GM12878 (cell line): ENCODE results near the gene PI4K2A. TPM values are rescaled to one million over a fixed set of nuclear protein-coding genes. Genes with fewer than 3 reads are reported as not detected.

Experiments used
- ATAC-seq: fragments of 200-7000 bp; cut with Tn5 transposase; 3 replicates; pipeline ENCODE4 v1.9.1; 2020; ENCODE audit warnings: mild to moderate bottlenecking, moderate library complexity
- BruUV-seq: library from RNA; stranded (reverse); fragments of 400-500 nt; replicated peaks from 2 replicates; lab custom pipeline; 2021; lab: Mats Ljungman, UMichigan
- CTCF ChIA-PET: fragments of 300-600 bp; sonication (Branson Sonifier 250); formaldehyde crosslinking; extraction: SDS; loops from one replicate; lab custom pipeline; 2021; ENCODE audit warnings: inconsistent platforms; lab: Yijun Ruan, JAX
- POLR2A ChIA-PET: fragments of 350-600 bp; formaldehyde crosslinking; extraction: SDS; loops from one replicate; lab custom pipeline; 2021; ENCODE audit warnings: inconsistent platforms; lab: Charles Lee
- RAD21 ChIA-PET: fragments of 300-600 bp; sonication (Branson Sonifier 250); formaldehyde crosslinking; loops from one replicate; lab custom pipeline; 2023; ENCODE audit warnings: antibody characterized with exemption; ENCODE audit not compliant: unreplicated experiment; lab: Charles Lee
- SMC1A ChIA-PET: fragments of 300-600 bp; sonication (Branson Sonifier 250); formaldehyde crosslinking; loops from one replicate; lab custom pipeline; 2023; ENCODE audit not compliant: unreplicated experiment, uncharacterized antibody; lab: Charles Lee
- DNase-seq: peaks from one replicate; pipeline ENCODE4 v3.0.0-alpha.2; 2011; ENCODE audit warnings: low read depth, low spot score
- FAIRE-seq: peaks from 3 replicates; lab custom pipeline; 2011; peaks lifted over from hg19 to GRCh38; lab: Jason Lieb, UNC
- H2AFZ ChIP-seq: 2 replicates; pipeline ENCODE4 v1.6.0; 2011; ENCODE audit warnings: low read depth, low read length, control low read depth; ENCODE audit not compliant: control insufficient read depth
- H3K27ac ChIP-seq: 2 replicates; pipeline ENCODE4 v1.5.1; 2011; ENCODE audit warnings: control low read depth; ENCODE audit not compliant: control insufficient read depth, insufficient read depth
- H3K27me3 ChIP-seq, 2 experiments: replicated peaks in 1 of 2; 2 replicates each; pipeline versions ENCODE4 v1.6.0 to v1.6.1; 2011; ENCODE audit warnings: low read length in 1 of 2; ENCODE audit not compliant: control insufficient read depth in 2 of 2, insufficient read depth in 2 of 2
- H3K36me3 ChIP-seq, 2 experiments: 2 replicates each; pipeline ENCODE4 v1.5.1; 2011; ENCODE audit warnings: low read length in 1 of 2; ENCODE audit not compliant: control insufficient read depth in 2 of 2, insufficient read depth in 2 of 2
- H3K4me1 ChIP-seq: 2 replicates; pipeline ENCODE4 v1.6.1; 2011; ENCODE audit warnings: mild to moderate bottlenecking, low read length, moderate library complexity, mixed read lengths; ENCODE audit not compliant: control insufficient read depth, insufficient read depth
- H3K4me2 ChIP-seq: 2 replicates; pipeline ENCODE4 v1.6.0; 2011; ENCODE audit warnings: control low read depth; ENCODE audit not compliant: control insufficient read depth, insufficient read depth
- H3K4me3 ChIP-seq: fragments of 200-600 bp; sonication (generic); 2 replicates; pipeline ENCODE4 v1.5.1; 2016
- H3K79me2 ChIP-seq: 2 replicates; pipeline ENCODE4 v1.6.0; 2011; ENCODE audit warnings: low read length; ENCODE audit not compliant: control insufficient read depth, insufficient read depth
- H3K9ac ChIP-seq: 2 replicates; pipeline ENCODE4 v1.8.0; 2011; ENCODE audit warnings: low read length, control low read depth, mixed read lengths; ENCODE audit not compliant: control insufficient read depth, insufficient read depth
- H3K9me3 ChIP-seq: replicated peaks from 3 replicates; pipeline ENCODE4 v1.5.1; 2011; ENCODE audit warnings: mild to moderate bottlenecking, low read length; ENCODE audit not compliant: control insufficient read depth, insufficient read depth
- H4K20me1 ChIP-seq: 2 replicates; pipeline ENCODE4 v1.6.0; 2011; ENCODE audit not compliant: control insufficient read depth, insufficient read depth
- BACH1 ChIP-seq: fragments of 450-650 bp; IDR thresholded peaks from 2 replicates; pipeline ENCODE4 v1.6.1; 2017; ENCODE audit warnings: mild to moderate bottlenecking, borderline replicate concordance
- BCL11A ChIP-seq: IDR thresholded peaks from 2 replicates; pipeline ENCODE4 v1.6.1; 2011; ENCODE audit warnings: low read depth, low read length
- BRCA1 ChIP-seq: IDR thresholded peaks from 2 replicates; pipeline ENCODE4 v1.6.1; 2011; ENCODE audit warnings: low read depth, low read length, improper control_type of control experiment
- CHD2 ChIP-seq: IDR thresholded peaks from 2 replicates; pipeline ENCODE4 v1.6.1; 2011; ENCODE audit warnings: low read depth, low read length, improper control_type of control experiment, borderline replicate concordance
- FOS ChIP-seq: IDR thresholded peaks from 3 replicates; pipeline ENCODE4 v1.6.1; 2011; ENCODE audit warnings: borderline replicate concordance; ENCODE audit not compliant: insufficient read length; ENCODE audit errors: extremely low read depth
- HDAC2 ChIP-seq: fragments of 200-600 bp; sonication (generic); IDR thresholded peaks from 2 replicates; pipeline ENCODE4 v1.6.1; 2017
- HSF1 ChIP-seq: fragments of 150-350 bp; IDR thresholded peaks from 2 replicates; pipeline ENCODE4 v1.6.1; 2014; ENCODE audit warnings: mild to moderate bottlenecking, low read depth, low read length
- PKNOX1 ChIP-seq: fragments of 450-650 bp; IDR thresholded peaks from 2 replicates; pipeline ENCODE4 v1.6.1; 2016; ENCODE audit warnings: mild to moderate bottlenecking
- TAF1 ChIP-seq: IDR thresholded peaks from 2 replicates; pipeline ENCODE4 v1.6.1; 2011; ENCODE audit warnings: mild to moderate bottlenecking, low read depth, low read length, borderline replicate concordance
- whole genome bisulfite sequencing: methylation state at CpG from one replicate; pipeline ENCODE4 v1.1.6; 2016; ENCODE audit warnings: low lambda C conversion rate; ENCODE audit not compliant: insufficient replicate concordance, insufficient coverage; ENCODE audit errors: missing lambda C conversion rate; 5-methylcytosine and 5-hydroxymethylcytosine counted together
- in situ Hi-C: fragments of 300-500 bp; cut with MboI; formaldehyde crosslinking; loops from 9 replicates; pipeline ENCODE4 v1.14.3; 2018; ENCODE audit warnings: mixed read lengths
- intact Hi-C: fragments of 100-400 bp; cut with micrococcal nuclease; formaldehyde crosslinking; loops from one replicate; pipeline ENCODE4 v1.14.2; 2022; ENCODE audit not compliant: unreplicated experiment
- polyA plus RNA-seq, 11 experiments: library from polyadenylated mRNA; depleted of rRNA in 4 of 11; unstranded in 6 of 11; stranded (reverse) in 5 of 11; fragments of >200 nt; fragmentation: Nextera tagmentation in 4 of 11; fragmentation: Illumina TruSeq in 1 of 11; extraction: Ambion mirVana in 4 of 11; extraction: Trizol in 1 of 11; gene quantifications; 1 replicate in 1 of 11; 2 replicates in 10 of 11; pipeline versions ENCODE4 v1.2.1 to v1.2.3, GENCODE V29; 2011 to 2016; ENCODE audit warnings: inconsistent platforms in 2 of 11, missing spikeins in 2 of 11, low read depth in 1 of 11
- total RNA-seq, 4 experiments: library from RNA; depleted of rRNA in 3 of 4; stranded (reverse); fragments of >200 nt in 3 of 4; fragmentation: Illumina TruSeq in 1 of 4; extraction: Trizol in 1 of 4; gene quantifications; 2 replicates each; pipeline versions ENCODE4 v1.2.1 to v1.2.3, GENCODE V29; 2013 to 2021
- TF ChIP-seq, protein P1 (sequence below): fragments of 450-650 bp; IDR thresholded peaks from 2 replicates; pipeline ENCODE4 v1.6.1; 2017; ENCODE audit warnings: antibody characterized with exemption, mild to moderate bottlenecking, moderate library complexity

The PI4K2A gene
- total and polyA plus RNA-seq, 10 of the 15 experiments (the other 5 are each of a cell fraction or from before 2014, with no cell fraction given): 1.5 to 14.5 (median 10.0) TPM

DNA sequence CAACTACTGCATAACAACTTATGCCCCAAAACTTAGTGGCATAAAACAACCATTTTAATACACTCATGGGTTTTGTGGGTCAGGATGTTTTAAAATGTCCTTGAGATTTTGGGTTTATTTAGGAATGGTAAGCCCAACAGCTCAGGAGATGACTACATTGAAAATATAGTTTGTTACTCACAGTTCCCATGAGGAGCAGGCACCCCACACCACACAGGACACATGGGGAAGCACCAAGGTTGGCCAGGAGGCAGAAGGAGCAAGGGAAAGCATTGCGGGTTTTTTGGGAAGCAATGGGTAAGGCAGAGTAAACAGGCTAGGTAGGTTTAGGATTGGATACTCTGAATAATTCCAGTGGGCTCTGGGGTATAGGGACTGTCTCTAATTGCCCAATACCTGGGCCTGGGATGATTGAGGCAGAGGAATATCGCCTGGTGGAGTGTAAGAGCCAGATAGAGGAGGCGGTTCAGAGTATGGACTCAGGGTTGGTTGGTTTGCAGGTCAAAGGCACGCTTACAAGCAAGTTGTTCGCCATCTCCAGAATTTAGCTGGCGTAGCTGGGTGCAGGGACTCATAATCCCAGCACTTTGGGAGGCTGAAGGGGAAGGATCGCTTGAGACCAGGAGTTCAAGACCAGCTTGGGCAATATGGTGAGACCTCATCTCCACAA, 63.1 kb downstream of the PI4K2A start:
- FAIRE-seq (no peak), DNase-seq (no peak), ATAC-seq (no peak)
- no TSS peak for BruUV-seq
- ChIA-PET SMC1A (interaction anchor here (1.1 to 6.4 kb wide), 6 partner anchors 9 to 131 kb away, joined by 3 to 38 read pairs (median 4); partner anchors contain the start of genes ANKRD2 and AVPI1), CTCF (interaction anchor here (1.7 to 14.9 kb wide), 6 partner anchors 9 to 1300 kb away, joined by 4 to 416 read pairs (median 40); partner anchors contain the start of genes AVPI1, MARVELD1 and ZFYVE27), RAD21 (interaction anchor here (0.9 to 3.9 kb wide), 5 partner anchors 16 to 32 kb away, joined by 3 to 24 read pairs (median 4); partner anchors contain the start of gene AVPI1), POLR2A (interaction anchor here (1.1 kb wide), 1 partner anchor 33 kb away, joined by 3 read pairs; the partner anchor contains the start of gene ZFYVE27)
- Histone ChIP-seq H3K36me3 (no peaks in the 10 kb centered on the region), H3K79me2 (no peaks in the 10 kb centered on the region), H3K4me3 (no peak overlapping the region), H3K9me3 (no peaks in the 10 kb centered on the region), H3K4me2 (no peak overlapping the region), H3K4me1 (0 out of 2 replicates have a peak, but pooled peaks cover 3% of the 10 kb centered on the region), H3K27ac (no peak overlapping the region), H2AFZ (no peak overlapping the region), H3K9ac (no peak overlapping the region)
- in situ Hi-C loops: no loop called here
- 40% methylated on average over 7 of the region's 7 CpGs for WGBS
- TF ChIP-seq, protein P1, sequence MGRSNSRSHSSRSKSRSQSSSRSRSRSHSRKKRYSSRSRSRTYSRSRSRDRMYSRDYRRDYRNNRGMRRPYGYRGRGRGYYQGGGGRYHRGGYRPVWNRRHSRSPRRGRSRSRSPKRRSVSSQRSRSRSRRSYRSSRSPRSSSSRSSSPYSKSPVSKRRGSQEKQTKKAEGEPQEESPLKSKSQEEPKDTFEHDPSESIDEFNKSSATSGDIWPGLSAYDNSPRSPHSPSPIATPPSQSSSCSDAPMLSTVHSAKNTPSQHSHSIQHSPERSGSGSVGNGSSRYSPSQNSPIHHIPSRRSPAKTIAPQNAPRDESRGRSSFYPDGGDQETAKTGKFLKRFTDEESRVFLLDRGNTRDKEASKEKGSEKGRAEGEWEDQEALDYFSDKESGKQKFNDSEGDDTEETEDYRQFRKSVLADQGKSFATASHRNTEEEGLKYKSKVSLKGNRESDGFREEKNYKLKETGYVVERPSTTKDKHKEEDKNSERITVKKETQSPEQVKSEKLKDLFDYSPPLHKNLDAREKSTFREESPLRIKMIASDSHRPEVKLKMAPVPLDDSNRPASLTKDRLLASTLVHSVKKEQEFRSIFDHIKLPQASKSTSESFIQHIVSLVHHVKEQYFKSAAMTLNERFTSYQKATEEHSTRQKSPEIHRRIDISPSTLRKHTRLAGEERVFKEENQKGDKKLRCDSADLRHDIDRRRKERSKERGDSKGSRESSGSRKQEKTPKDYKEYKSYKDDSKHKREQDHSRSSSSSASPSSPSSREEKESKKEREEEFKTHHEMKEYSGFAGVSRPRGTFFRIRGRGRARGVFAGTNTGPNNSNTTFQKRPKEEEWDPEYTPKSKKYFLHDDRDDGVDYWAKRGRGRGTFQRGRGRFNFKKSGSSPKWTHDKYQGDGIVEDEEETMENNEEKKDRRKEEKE: no peak
- no peak for TF ChIP-seq PKNOX1
- no peak for TF ChIP-seq BRCA1
- TF ChIP-seq CHD2: no peak
- no peak for TF ChIP-seq BCL11A
- no peak for TF ChIP-seq FOS
- TF ChIP-seq HSF1: no peak
- no peak for TF ChIP-seq BACH1
- TF ChIP-seq TAF1: no peak
- no peak for TF ChIP-seq HDAC2
- TF ChIP-seq, all 136 proteins: peak for 0
- Histone ChIP-seq H4K20me1 (no peaks in the 10 kb centered on the region), H3K27me3 (no peaks in the 10 kb centered on the region; a peak in 2 of 4 replicates)
- intact Hi-C loops: loop anchor here (10.0 kb wide), 1 partner anchor 341 kb away; no protein-coding TSS in a partner anchor
